Stimulated activated CD8-positive, alpha-beta memory T cell treated with anti-CD3 and anti-CD28 coated beads, Interleukin-12 subunit alpha, Interleukin-12 subunit beta, amount 100 ng/mL, for 24 hours (primary cell): Measurements from ENCODE around the gene SPCS1.

Source experiments
- DNase-seq: peaks from one replicate; pipeline ENCODE4 v3.0.0-alpha.2; 2020; ENCODE audit errors: extremely low read depth

SPCS1 gene

GRCh38 chr3:52730681-52731080 is 24.8 kb downstream of the SPCS1 start:
- DNase-seq = no peak

- DNase-seq = no peak
Observed at GRCh38 chr3:52731590-52731989, 25.7 kb downstream of the SPCS1 start.

DNA sequence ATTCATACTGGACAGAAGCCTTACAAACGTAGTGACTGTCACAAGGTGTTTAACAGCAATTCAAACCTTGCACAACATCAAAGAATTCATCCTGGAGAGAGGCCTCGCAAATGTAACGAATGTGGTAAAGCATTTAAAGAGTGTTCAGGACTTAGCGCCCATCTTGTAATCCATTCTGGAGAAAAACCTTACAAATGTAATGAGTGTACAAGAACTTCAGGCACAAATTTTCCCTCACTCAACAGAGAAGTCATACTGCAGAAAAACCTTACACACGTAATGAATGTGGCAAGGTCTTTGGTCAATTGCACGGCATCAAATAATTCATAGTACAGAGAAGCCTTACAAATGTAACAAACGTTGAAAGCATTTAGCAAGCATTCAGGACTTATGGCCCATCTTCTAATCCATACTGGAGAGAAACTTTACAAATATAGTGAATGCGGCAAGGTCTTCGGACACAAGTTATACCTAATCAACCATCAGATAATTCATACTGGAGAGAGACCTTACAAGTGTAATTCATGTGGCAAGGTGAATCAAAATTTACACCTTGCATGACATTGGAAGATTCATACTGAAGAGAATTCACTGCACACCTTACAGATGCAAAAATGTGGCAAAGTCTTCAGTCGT is 27.5 kb downstream of the SPCS1 start:
- DNase-seq = no peak

DNA sequence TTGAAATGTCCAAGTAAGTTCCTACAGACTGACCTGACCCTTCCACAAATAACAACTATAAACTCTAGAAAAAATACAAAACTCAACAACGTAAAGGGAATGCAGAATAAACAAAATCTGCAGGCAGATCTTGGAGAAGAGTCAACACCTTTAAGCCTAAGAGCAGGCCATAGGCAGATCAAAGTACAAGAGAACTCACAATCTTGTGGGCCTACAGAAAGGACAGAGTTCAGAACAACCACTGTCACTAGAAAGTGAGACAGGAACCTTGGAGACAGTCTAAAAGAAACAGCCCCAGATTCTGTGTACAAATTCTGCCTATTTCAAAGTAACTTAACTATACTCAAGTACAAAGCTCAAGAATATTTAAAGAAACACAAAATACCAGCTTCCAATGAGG is 33.8 kb downstream of the SPCS1 start:
- no peak for DNase-seq

GRCh38 chr3:52742418-52743041 is 36.6 kb downstream of the SPCS1 start:
- DNase-seq = no peak

GRCh38 chr3:52743152-52743551 is 37.2 kb downstream of the SPCS1 start:
- DNase-seq = no peak

- DNase-seq = no peak
Observed at GRCh38 chr3:52743721-52744120, 37.8 kb downstream of the SPCS1 start.

GRCh38 chr3:52752045-52752660 is 46.2 kb downstream of the SPCS1 start:
- no peak for DNase-seq

GRCh38 chr3:52754373-52754772 is 48.5 kb downstream of the SPCS1 start:
- DNase-seq = no peak

DNA sequence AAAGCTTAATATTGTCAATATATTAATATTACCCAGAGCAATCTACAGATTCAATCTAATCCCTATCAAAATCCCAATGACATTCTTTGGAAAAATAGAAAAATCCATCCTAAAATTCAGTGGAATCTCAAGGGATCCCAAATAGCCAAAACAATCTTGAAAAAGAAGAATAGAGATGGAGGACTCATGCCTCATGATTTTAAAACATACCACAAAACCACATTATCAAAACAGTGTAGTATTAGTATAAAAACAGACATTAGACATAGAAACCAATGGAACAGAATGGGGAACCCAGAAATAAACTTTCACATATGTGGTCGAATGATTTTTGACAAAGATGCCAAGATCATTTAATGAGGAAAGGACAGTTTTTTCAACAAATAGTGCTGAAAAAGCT is 50.2 kb downstream of the SPCS1 start:
- DNase-seq = no peak
